Measurements from ENCODE around the gene ZBTB44.
"Not testable (repeated sequence)": the region's sequence is repeated elsewhere in the genome, so short reads cannot be mapped to it uniquely, and the experiment has no call there.

The ZBTB44 gene

GRCh38 chr11:130314750-130315285, at the start of gene ZBTB44:
ZBTB44 (minus strand) TSS chr11:130314917; CDS start chr11:130261873, 53,044 bp downstream.
- no peak for DNase-seq (ENCODE audit: low read depth)

GRCh38 chr11:130359419-130359818, 44.7 kb upstream of the ZBTB44 start:
- no peak for DNase-seq (ENCODE audit: low read depth)

GRCh38 chr11:130358398-130358797, 43.7 kb upstream of the ZBTB44 start:
- no peak for DNase-seq (ENCODE audit: low read depth)

DNA sequence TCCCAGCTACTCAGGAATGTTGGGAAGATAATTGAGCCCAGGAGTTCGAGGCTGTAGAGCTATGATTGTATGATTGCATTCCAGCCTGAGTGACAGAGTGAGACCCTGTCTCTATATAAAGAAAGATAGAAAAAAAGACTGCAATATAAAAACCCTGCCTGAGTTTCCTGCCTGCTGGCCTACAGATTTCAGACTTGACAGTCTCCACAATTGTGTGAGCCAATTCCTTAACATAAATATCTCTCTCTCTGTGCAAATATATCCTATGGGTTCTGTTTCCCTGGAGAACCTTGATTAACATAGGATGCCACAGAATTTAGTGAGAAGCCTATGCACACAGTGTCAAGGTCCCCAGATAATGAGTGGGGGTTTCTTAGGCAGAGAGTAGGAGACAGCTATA, 32.5 kb upstream of the ZBTB44 start:
- DNase-seq (ENCODE audit: low read depth) = no peak

DNA sequence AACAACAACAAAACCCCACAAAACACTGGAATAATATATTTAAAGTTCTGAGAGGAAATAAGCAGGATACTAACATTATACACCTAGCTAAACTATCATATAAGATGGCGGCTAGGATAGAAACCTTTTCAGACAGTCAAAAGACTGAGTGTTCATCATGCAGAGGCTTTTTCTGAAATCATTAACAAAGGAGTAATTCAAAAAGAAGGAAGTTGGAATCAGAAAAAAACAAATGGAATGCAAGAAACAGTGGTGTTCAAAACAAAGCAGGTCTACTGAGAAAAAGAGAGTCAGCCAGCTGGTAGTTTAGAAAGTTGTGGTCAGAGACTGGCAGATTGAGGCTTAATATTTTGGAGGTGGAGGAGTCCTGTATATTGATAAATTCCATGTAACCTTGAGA, 30.1 kb upstream of the ZBTB44 start:
- DNase-seq (ENCODE audit: low read depth) = no peak

- no peak for DNase-seq (ENCODE audit: low read depth)
Measured at GRCh38 chr11:130340671-130341319, 26.1 kb upstream of the ZBTB44 start.

- no peak for DNase-seq (ENCODE audit: low read depth)
Measured at GRCh38 chr11:130338667-130339066, 23.9 kb upstream of the ZBTB44 start.

DNA sequence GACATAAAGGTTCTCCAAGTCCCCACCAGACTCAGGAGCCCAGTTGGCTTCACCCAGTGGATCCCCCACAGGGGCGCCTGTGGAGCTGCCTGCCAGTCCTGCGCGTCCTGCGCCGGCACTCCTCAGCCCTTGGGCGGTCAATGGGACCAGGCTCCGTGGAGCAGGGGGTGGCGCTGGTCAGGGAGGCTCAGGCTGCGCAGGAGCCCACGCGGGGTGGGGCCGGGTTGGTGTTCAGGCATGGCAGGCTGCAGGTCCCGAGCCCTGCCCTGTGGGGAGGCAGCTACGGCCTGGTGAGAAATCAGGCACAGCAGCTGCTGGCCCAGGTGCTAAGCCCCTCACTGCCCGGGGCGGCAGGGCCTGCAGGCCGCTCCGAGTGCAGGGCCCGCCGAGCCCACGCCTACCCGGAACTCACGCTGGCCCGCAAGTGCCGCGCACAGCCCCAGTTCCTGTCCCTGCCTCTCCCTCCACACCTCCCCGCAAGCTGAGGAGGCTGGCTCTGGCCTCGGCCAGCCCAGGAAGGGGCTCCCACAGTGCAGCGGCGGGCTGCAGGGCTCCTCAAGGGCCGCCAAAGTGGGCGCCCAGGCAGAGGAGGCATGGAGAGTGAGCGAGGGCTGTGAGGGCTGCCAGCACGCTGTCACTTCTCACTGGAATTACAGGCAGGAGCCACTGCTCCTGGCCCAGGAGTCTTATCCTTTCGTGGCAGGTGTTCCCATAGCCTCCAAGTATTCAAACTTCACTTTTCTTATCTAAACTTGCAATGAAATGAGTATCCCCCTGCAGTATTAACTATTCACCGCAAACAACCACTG, 22.8 kb upstream of the ZBTB44 start:
- no peak for DNase-seq (ENCODE audit: low read depth)

- not testable (repeated sequence) for DNase-seq (ENCODE audit: low read depth)
Measured at GRCh38 chr11:130331397-130331796, 16.7 kb upstream of the ZBTB44 start.

DNA sequence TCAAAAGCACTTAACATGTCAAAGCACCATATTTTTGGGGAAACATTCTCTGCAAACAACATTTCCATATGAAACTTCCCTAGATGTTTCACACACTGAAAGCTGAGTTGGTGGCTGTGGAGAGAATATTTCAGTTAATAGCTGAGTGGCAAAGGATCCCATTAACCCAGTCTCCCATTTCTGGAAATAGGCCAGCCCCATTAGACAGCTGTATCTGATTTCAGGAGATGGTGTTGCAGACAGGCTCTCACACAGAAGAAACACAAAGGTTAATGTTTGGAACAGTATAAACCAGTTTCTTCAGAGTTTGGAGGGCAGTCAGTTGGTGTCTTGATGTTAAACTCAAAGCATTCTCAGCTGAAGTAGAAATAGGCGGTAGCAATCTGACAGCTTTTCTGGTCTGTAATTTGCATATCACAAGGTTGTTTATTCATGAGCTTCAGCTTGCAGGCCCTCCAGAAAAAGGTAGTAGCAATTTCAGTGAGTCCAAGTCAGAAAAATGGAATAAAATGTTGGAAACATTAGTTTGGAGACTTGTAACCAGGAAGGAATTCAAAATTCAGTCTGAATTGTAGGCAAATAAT, 15.5 kb upstream of the ZBTB44 start:
- no peak for DNase-seq (ENCODE audit: low read depth)

- no peak for DNase-seq (ENCODE audit: low read depth)
Measured at GRCh38 chr11:130328420-130328819, 13.7 kb upstream of the ZBTB44 start.

- no peak for DNase-seq (ENCODE audit: low read depth)
Measured at GRCh38 chr11:130327716-130328115, 13.0 kb upstream of the ZBTB44 start.

GRCh38 chr11:130325691-130326090, 11.0 kb upstream of the ZBTB44 start:
- DNase-seq (ENCODE audit: low read depth) = no peak

DNA sequence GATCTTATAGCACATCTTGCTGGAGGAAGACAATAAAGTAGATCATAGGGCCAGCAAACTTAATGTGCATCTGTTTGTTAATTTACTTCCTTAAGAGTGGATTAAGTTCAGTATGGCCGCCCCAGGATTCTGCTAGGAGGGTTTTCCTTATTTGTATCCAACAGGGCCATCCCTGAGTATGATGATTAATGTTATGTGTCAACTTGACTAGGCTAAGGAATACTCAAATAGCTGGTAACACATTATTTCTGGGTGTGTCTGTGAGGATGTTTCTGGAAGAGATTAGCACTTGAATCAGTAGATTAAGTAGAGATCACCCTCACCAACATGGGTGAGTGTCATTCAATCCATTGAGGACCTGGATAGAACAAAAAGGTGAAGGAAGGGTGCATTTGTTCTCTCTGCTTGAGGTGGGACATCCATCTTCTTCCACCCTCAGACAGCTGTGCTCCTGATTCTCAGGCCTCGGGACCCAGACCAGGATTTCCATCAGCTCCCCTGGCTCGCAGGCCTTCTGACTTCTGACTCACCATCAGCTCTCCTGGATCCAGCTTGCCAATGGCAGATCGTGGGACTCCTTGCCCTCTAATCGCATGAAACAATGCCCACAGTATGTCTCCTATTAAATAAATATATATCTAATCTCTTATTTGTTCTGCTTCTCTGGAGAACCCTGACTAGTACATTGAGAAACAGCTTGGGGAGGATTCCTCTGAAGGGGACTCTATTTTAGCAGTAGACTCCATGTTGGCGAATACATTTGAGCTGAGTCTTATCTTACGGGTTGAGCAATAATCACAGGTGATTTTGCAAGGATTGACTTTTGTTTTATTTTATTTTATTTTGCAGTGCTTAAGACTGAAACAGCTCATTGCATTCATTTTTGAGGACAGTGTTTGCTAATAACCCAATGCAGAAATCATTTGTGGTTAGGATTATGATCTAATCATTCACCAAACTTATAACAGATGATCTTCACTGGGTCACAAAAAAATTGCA, 9.0 kb upstream of the ZBTB44 start:
- DNase-seq (ENCODE audit: low read depth) = no peak

DNA sequence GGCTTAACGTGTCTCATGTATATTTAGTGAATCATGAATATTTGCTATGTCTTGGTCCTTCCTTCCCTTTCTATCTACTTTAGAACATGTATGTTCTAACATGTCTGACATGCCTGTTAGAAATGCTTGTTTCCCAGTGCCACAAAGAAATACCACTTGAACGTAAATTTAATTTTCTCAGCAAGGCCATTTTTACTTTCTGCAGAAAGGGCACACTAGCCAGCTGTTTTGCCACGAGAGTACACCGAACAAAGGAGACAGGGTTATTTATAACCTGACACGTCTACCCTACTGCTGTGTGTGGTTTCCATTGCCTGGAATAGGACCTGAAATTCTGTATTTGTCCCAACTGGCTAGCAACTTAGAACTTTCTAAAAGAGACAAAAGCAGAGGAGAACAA, 7.4 kb upstream of the ZBTB44 start:
- no peak for DNase-seq (ENCODE audit: low read depth)

GRCh38 chr11:130318031-130318673, 3.4 kb upstream of the ZBTB44 start:
- DNase-seq (ENCODE audit: low read depth) = no peak

GRCh38 chr11:130315354-130315970, 745 bp upstream of the ZBTB44 start:
- DNase-seq (ENCODE audit: low read depth) = no peak

- DNase-seq (ENCODE audit: low read depth) = no peak
Measured at GRCh38 chr11:130314184-130314749, 450 bp downstream of the ZBTB44 start.

DNA sequence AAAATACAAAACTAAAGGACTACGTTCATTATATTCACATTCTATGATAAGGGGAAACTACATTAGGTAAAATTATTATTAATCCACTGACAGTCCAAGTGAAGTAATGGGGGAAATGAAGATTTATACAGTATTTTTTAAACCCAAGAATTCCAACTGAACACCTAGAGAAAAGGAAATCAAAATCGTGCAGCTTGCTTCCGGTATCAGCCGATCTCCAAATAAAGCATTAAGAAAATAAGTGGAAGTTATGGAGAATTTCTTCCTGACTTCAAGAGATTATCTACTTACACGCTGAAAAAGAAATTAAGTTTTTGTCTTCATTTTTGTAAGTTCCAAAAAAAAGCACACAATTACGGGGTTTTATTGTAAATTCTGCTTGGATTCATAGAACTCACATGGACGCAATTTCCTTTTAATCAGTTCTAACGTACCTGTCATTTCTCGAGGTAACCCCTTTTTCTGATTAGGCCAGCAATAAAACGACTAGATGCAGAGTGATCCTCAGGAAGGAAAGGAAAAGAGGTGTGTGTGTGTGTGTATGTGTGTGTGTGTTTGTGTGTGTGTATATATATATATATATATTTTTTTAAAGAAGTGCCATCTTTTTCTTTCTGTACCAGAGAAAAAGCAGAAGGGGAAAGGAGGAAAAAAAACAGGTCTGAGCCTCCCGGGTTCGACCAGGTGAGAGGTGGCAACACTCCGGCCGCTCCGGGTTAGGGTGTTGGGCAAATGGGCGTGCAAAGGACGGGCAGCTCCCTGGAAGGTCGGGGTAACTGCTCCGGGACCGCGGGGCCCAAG, 1.1 kb downstream of the ZBTB44 start:
- no peak for DNase-seq (ENCODE audit: low read depth)

- no peak for DNase-seq (ENCODE audit: low read depth)
Measured at GRCh38 chr11:130312046-130312445, 2.7 kb downstream of the ZBTB44 start.
